Spleen (tissue), 7 donors: ENCODE results near the gene FRK.

ENCODE experiments used
- POLR2A ChIP-seq, 3 donors: fragments of 450-650 bp; IDR thresholded peaks; one replicate each; pipeline ENCODE4 v1.5.1; 2017; ENCODE audit warnings: antibody characterized with exemption in 3 of 3, mild to moderate bottlenecking in 1 of 3
- POLR2AphosphoS5 ChIP-seq, 3 donors: sonication (generic); formaldehyde crosslinking; IDR thresholded peaks; one replicate each; pipeline ENCODE4 v1.5.1; 2017; ENCODE audit warnings: antibody characterized with exemption in 3 of 3
- TF ChIP-seq, protein P1 (sequence below), 11 experiments: fragments of 200-600 bp in 7 of 11; fragments of 450-650 bp in 4 of 11; sonication (generic) in 4 of 11; IDR thresholded peaks in 8 of 11; conservative IDR thresholded peaks in 3 of 11; 1 replicate in 7 of 11; 2 replicates in 4 of 11; pipeline versions ENCODE4 v1.4.0 to v1.8.0; 2016 to 2021; ENCODE audit warnings: antibody characterized with exemption in 11 of 11, inconsistent platforms in 4 of 11, mild to moderate bottlenecking in 1 of 11
- donor health status: DM: no; HTN: no; CAD: no; lungs with moderate emphysema.
- donor health status: DM: no; HTN: no; CAD: no.
- donor health status: DM: no; HTN: no; CAD: no.

DNA sequence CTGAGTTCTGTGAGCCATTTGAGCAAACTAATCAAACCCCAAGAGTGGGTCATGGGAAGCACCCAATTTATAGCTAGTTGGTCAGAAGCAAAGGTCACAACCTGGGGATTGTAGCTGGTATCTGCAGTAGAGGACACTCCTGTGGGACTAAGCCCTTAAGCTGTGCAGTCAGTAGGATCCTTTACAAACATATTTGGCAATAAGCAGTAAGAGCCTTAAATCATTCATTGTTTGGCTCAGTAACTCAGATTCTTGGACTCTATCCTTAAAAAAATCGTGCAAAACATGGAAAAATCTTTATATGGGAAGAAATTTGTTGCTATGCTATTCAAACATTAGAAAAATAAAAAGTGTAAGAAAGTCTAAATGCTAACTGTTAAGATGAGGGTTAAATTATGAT lies 29.9 kb downstream of the FRK start:
- no peak for TF ChIP-seq POLR2AphosphoS5 (IDR thresholded peaks at IDR 0.05)
- TF ChIP-seq, protein P1, sequence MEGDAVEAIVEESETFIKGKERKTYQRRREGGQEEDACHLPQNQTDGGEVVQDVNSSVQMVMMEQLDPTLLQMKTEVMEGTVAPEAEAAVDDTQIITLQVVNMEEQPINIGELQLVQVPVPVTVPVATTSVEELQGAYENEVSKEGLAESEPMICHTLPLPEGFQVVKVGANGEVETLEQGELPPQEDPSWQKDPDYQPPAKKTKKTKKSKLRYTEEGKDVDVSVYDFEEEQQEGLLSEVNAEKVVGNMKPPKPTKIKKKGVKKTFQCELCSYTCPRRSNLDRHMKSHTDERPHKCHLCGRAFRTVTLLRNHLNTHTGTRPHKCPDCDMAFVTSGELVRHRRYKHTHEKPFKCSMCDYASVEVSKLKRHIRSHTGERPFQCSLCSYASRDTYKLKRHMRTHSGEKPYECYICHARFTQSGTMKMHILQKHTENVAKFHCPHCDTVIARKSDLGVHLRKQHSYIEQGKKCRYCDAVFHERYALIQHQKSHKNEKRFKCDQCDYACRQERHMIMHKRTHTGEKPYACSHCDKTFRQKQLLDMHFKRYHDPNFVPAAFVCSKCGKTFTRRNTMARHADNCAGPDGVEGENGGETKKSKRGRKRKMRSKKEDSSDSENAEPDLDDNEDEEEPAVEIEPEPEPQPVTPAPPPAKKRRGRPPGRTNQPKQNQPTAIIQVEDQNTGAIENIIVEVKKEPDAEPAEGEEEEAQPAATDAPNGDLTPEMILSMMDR (IDR thresholded peaks at IDR 0.05 in 8 of 11, conservative IDR thresholded peaks at IDR 0.05 in 3 of 11): no peak
- TF ChIP-seq POLR2A (IDR thresholded peaks at IDR 0.05): no peak
